Heart left ventricle (tissue), 13 donors: Measurements from ENCODE around the gene ENPP6.

Experiments
- CTCF ChIP-seq, 12 donors: fragments of 200-600 bp; sonication (generic) in 4 of 12; IDR thresholded peaks; one replicate each; pipeline versions ENCODE4 v1.5.0 to v1.8.0; 2018 to 2022; ENCODE audit warnings: antibody characterized with exemption in 12 of 12, mild to moderate bottlenecking in 5 of 12
- POLR2A ChIP-seq, 2 donors: fragments of 450-650 bp; IDR thresholded peaks; one replicate each; pipeline ENCODE4 v1.6.1; 2017; ENCODE audit warnings: antibody characterized with exemption in 2 of 2, mild to moderate bottlenecking in 2 of 2, moderate library complexity in 2 of 2
- donor health status: ischemic (EF 13 %, LVEDD 7.1; RV severe dilation, severe dysfunction).
- donor health status: DM: no; HTN: yes; CAD: no.
- donor health status: DM: no; HTN: no; CAD: no.
- donor health status: ischemic (EF 25% LVEDD 6.9; RV normal size, moderate dysfunction).
- donor health status: ischemic (EF 25% LVEDD 5.7; RV mildly dilated, moderate dysfunction).
- donor health status: ischemic (EF 35%, LVEDD 5.7; RV mildly dilated, moderate dysfunction).
- donor health status: nonischemic (EF 11% LVEDD 7.7; RV severe dilation, severe dysfunction).
- donor health status: DM: yes; HTN: yes; CAD: no.
- donor health status: PGD.
- donor health status: ischemic (EF 29% LVEDD 5.4; RV normal size, mild dysfunction).
- donor health status: nonischemic (EF 23%, LVEDD 6.1; RV moderate dilation, normal function).

GRCh38 chr4:184058026-184058425 lies 159.6 kb downstream of the ENPP6 start:
- no peak for TF ChIP-seq CTCF (IDR thresholded peaks at IDR 0.05)
- TF ChIP-seq POLR2A (IDR thresholded peaks at IDR 0.05), result no peak
